IMR-90 (cell line): ENCODE data around the gene LRRC1.

Experiments used
- BHLHE40 ChIP-seq: fragments of 150-350 bp; IDR thresholded peaks from 2 replicates; pipeline ENCODE4 v1.6.1; 2016; ENCODE audit warnings: mild to moderate bottlenecking, low read depth, low read length
- CEBPB ChIP-seq: IDR thresholded peaks from 2 replicates; pipeline ENCODE4 v1.6.1; 2012; ENCODE audit warnings: low read depth, low read length, improper control_type of control experiment
- CTCF ChIP-seq: conservative IDR thresholded peaks from 2 replicates; pipeline ENCODE4 v1.5.1; 2012; ENCODE audit warnings: mild to moderate bottlenecking, low read depth, low read length, improper control_type of control experiment
- FOS ChIP-seq: fragments of 150-350 bp; IDR thresholded peaks from 2 replicates; pipeline ENCODE4 v1.6.1; 2016; ENCODE audit warnings: low read depth, low read length
- MAFK ChIP-seq: IDR thresholded peaks from 2 replicates; pipeline ENCODE4 v1.6.1; 2012; ENCODE audit warnings: low read depth, low read length, improper control_type of control experiment
- MAZ ChIP-seq: IDR thresholded peaks from 2 replicates; pipeline ENCODE4 v1.6.1; 2012; ENCODE audit warnings: low read depth, mild to moderate bottlenecking, low read length, improper control_type of control experiment, moderate library complexity, borderline replicate concordance
- MXI1 ChIP-seq: IDR thresholded peaks from 2 replicates; pipeline ENCODE4 v1.6.1; 2012; ENCODE audit warnings: low read depth, mild to moderate bottlenecking, low read length, moderate library complexity, borderline replicate concordance
- NFE2L2 ChIP-seq: fragments of 150-350 bp; IDR thresholded peaks from 2 replicates; pipeline ENCODE4 v1.6.1; 2016; ENCODE audit warnings: low read depth, mild to moderate bottlenecking, low read length
- POLR2A ChIP-seq: IDR thresholded peaks from 2 replicates; pipeline ENCODE4 v1.6.1; 2012; ENCODE audit warnings: mild to moderate bottlenecking, low read depth, low read length
- RAD21 ChIP-seq: IDR thresholded peaks from 2 replicates; pipeline ENCODE4 v1.6.1; 2012; ENCODE audit warnings: low read length, improper control_type of control experiment
- RCOR1 ChIP-seq: IDR thresholded peaks from 2 replicates; pipeline ENCODE4 v1.6.1; 2012; ENCODE audit warnings: mild to moderate bottlenecking, low read length, improper control_type of control experiment; ENCODE audit not compliant: insufficient replicate concordance
- RFX5 ChIP-seq: IDR thresholded peaks from 2 replicates; pipeline ENCODE4 v1.8.0; 2012; ENCODE audit warnings: low read depth, mild to moderate bottlenecking, low read length, moderate library complexity
- USF2 ChIP-seq: fragments of 150-350 bp; IDR thresholded peaks from 2 replicates; pipeline ENCODE4 v1.6.1; 2017; ENCODE audit warnings: mild to moderate bottlenecking, antibody characterized with exemption, low read length, low read depth

- TF ChIP-seq POLR2A, result no peak
- no peak for TF ChIP-seq NFE2L2
- TF ChIP-seq USF2, result no peak
- no peak for TF ChIP-seq MAZ
- no peak for TF ChIP-seq CTCF
- no peak for TF ChIP-seq MXI1
- TF ChIP-seq RFX5, result no peak
- TF ChIP-seq CEBPB, result no peak
- no peak for TF ChIP-seq RAD21
- TF ChIP-seq RCOR1, result no peak
- TF ChIP-seq FOS, result no peak
- no peak for TF ChIP-seq MAFK
- TF ChIP-seq BHLHE40, result no peak
Measured at GRCh38 chr6:53761036-53761435, 33.8 kb upstream of the LRRC1 start.
